OCI-LY1 (cell line): ENCODE data around the gene THSD7A.

Experiments used
- CTCF ChIP-seq: fragments of 200-600 bp; sonication (generic), shearing (Covaris generic); IDR thresholded peaks from 2 replicates; pipeline ENCODE4 v1.5.1; 2017; ENCODE audit warnings: mild to moderate bottlenecking, antibody characterized with exemption, low read length, moderate library complexity, mixed read lengths
- EZH2 ChIP-seq: fragments of 200-600 bp; sonication (generic), shearing (Covaris generic); IDR thresholded peaks from 2 replicates; pipeline ENCODE4 v1.8.0; 2017; ENCODE audit warnings: borderline replicate concordance, mixed run types, mild to moderate bottlenecking, antibody characterized with exemption, low read length, moderate library complexity, mixed read lengths

- TF ChIP-seq CTCF, result no peak
- no peak for TF ChIP-seq EZH2
Measured at GRCh38 chr7:11428877-11429581, 403.0 kb downstream of the THSD7A start.
